Measurements from ENCODE around the gene WNK2. TPM values are rescaled to one million over a fixed set of nuclear protein-coding genes. Genes with fewer than 3 reads are reported as not detected.

The WNK2 gene
- total RNA-seq, 2 experiments from 2014 or later, result 0.25 TPM; not detected in 1

DNA sequence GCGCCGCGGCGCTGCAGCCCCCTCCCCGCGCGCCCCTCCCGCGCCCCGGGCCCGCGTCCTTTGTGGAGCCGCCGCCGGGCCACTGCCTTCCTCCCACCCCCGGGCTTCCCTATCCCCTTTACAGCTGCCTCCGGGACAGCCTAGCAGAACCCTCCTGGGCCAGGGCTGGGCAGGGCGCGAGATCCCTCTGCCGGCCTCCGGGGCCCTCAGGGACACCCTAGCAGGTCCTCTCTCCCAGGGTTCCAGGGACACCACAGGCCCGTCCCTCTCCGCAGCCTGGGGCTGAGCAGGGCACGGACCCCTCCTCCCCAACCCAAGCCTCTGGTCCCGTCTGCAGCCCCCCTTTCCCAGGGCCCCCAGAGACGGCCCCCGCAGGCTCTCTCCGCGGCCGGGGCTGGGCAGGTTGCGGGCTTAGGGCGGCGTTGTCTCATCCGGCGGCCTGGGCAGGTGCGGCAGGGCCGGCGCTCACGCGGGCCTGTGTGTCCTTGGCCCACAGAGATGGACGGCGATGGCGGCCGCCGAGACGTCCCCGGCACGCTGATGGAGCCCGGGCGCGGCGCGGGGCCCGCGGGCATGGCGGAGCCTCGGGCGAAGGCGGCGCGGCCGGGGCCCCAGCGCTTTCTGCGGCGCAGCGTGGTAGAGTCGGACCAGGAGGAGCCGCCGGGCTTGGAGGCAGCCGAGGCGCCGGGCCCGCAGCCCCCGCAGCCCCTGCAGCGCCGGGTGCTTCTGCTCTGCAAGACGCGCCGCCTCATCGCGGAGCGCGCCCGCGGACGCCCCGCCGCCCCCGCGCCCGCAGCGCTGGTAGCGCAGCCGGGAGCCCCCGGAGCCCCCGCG, 710 bp downstream of the WNK2 start:
- ATAC-seq (ENCODE audit: low read depth) (peak; percentile 15), DNase-seq (peak; percentile 43)
- H3K9me3 Mint-ChIP-seq, result no peaks in the 10 kb centered on the region
- H3K4me3 Mint-ChIP-seq, result peak overlapping the region; percentile 65
- no peak overlapping the region for H3K27ac Mint-ChIP-seq
- no peaks in the 10 kb centered on the region for H3K36me3 Mint-ChIP-seq
- peaks cover 55% of the 10 kb centered on the region for H3K27me3 Mint-ChIP-seq
- H3K4me1 Mint-ChIP-seq, result peaks cover 1% of the 10 kb centered on the region
- POLR2A ChIA-PET, result no interaction called here

DNA sequence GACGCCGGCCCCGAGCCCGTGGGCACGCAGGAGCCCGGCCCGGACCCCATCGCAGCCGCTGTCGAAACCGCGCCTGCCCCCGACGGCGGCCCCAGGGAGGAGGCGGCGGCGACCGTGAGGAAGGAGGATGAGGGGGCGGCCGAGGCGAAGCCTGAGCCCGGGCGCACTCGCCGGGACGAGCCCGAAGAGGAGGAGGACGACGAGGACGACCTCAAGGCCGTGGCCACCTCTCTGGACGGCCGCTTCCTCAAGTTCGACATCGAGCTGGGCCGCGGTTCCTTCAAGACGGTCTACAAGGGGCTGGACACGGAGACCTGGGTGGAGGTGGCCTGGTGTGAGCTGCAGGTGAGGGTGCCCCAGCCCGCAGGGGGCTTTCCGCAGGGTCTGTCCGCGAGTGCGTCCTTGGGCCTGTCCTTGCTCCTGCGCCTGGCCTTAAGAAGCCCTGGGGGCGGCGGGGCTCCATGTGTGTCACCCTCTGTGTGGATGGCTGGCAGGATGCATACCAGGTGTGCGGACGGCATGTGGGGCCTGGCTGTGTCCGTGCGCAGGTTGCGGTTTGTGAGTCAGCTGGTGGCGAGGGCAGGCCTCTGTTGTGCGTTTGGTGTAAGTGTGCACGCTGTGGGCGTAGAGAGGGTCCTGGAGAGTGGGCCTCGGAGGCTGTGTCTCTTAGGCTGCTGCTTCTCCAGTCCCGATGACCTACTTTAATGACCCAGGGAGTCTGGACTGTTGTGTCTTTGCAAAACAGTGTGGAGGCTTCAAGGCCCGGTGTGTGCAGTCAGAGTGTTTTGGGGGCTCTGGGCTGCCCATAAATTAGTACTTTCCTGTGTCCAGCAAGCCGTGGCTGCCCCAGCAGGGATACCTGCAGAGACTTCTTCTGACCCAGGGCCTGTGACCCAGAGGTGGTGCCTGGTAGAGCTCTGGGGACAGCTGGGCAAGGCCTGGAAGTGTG, 1.6 kb downstream of the WNK2 start:
- Mint-ChIP-seq H3K4me3 (no peak overlapping the region), H3K27ac (no peak overlapping the region), H3K9me3 (no peaks in the 10 kb centered on the region), H3K27me3 (peaks cover 47% of the 10 kb centered on the region), H3K4me1 (peaks cover 1% of the 10 kb centered on the region), H3K36me3 (no peaks in the 10 kb centered on the region)
- ATAC-seq (ENCODE audit: low read depth) (no peak), DNase-seq (no peak)
- POLR2A ChIA-PET, result interaction anchor here (0.6 kb wide), 1 partner anchor 42 kb away, joined by 3 read pairs; no protein-coding TSS in a partner anchor

DNA sequence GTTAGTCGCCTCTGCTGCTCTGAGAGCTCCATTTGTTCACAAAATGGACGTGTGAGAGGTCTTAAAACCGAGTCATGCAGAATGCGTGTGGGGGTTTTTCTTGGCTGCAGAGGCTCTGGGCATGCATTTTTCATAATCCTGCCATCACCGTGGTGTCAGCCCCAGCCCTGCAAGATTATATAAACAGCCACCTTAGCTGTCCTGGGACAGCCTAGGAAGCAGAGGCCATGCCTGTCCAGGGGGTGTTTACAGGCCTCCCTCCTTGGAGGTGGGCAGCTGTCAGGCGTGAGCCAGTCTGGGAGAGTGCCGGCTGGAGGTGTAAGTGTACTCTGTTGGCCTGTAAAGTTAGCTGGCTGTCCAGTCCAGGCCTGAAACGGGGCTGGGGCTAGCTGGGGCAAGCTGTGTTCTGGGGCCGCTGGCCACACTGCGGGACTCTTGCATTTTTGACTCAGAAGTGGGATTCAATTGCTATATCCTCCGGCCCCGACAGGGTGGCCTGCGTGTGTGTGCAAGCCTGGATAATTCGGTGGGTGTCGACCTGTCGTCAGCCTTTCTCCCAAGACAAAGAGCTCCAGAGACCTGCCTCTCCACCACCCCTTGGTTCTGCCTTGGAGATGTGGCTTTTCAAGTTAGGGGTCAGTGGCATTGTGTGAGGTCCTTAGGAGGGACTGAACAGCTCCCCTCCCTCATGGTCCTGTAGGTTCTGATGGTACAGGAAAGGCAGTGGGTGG, 2.4 kb downstream of the WNK2 start:
- Mint-ChIP-seq H3K36me3 (no peaks in the 10 kb centered on the region), H3K27ac (no peak overlapping the region), H3K9me3 (no peaks in the 10 kb centered on the region), H3K27me3 (peaks cover 42% of the 10 kb centered on the region), H3K4me1 (peaks cover 1% of the 10 kb centered on the region), H3K4me3 (no peak overlapping the region)
- DNase-seq (no peak), ATAC-seq (ENCODE audit: low read depth) (no peak)
- POLR2A ChIA-PET, result interaction anchor here (0.6 kb wide), 1 partner anchor 41 kb away, joined by 3 read pairs; no protein-coding TSS in a partner anchor

DNA sequence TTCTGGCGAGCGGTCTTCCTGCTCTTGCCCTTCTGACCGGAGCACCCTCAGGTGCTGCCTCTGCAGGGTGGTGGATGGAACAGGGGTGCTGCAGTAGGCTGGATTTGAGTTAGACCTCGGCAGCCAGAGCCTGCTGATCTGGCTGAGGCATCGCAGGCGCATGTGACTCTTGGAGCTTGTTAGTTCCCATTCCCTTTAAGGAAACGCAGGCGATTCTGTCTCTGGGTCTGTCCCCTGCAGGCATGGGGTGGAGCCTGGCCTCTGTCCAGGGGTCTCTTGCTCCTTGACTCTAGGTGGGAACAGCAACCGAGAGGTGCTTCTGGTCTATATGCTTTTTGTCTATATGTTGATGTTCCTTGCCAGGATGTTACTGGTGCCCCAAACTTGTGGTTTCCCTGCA, 3.1 kb downstream of the WNK2 start:
- Mint-ChIP-seq H3K27ac (no peak overlapping the region), H3K27me3 (peaks cover 37% of the 10 kb centered on the region), H3K4me1 (peaks cover 1% of the 10 kb centered on the region), H3K9me3 (no peaks in the 10 kb centered on the region), H3K36me3 (no peaks in the 10 kb centered on the region), H3K4me3 (no peak overlapping the region)
- POLR2A ChIA-PET, result no interaction called here
- ATAC-seq (ENCODE audit: low read depth), result no peak
- no peak for DNase-seq

DNA sequence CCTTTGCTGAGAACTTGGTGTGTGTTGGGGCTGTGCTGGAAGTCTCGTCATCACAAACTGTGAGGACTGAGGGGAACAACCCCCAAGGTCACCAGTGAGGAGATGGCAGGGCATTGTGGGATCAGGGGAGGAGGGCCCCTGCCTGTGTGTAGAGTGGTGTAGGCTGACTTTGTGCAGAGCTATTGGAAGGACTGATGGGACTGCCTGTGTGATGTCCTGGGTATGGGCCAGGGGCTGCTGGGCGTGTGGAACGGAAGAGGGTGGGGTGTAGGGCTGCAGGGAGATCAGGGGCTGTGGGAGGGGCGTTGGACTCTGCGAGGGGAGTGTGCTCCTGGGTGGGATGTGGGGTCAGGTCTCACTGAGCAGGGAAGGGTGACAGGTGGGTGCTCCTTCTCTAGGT, 3.6 kb downstream of the WNK2 start:
- Mint-ChIP-seq H3K36me3 (no peaks in the 10 kb centered on the region), H3K4me1 (peaks cover 1% of the 10 kb centered on the region), H3K27ac (no peak overlapping the region), H3K27me3 (peaks cover 40% of the 10 kb centered on the region), H3K4me3 (no peak overlapping the region), H3K9me3 (no peaks in the 10 kb centered on the region)
- DNase-seq, result no peak
- POLR2A ChIA-PET, result no interaction called here
- ATAC-seq (ENCODE audit: low read depth), result no peak

DNA sequence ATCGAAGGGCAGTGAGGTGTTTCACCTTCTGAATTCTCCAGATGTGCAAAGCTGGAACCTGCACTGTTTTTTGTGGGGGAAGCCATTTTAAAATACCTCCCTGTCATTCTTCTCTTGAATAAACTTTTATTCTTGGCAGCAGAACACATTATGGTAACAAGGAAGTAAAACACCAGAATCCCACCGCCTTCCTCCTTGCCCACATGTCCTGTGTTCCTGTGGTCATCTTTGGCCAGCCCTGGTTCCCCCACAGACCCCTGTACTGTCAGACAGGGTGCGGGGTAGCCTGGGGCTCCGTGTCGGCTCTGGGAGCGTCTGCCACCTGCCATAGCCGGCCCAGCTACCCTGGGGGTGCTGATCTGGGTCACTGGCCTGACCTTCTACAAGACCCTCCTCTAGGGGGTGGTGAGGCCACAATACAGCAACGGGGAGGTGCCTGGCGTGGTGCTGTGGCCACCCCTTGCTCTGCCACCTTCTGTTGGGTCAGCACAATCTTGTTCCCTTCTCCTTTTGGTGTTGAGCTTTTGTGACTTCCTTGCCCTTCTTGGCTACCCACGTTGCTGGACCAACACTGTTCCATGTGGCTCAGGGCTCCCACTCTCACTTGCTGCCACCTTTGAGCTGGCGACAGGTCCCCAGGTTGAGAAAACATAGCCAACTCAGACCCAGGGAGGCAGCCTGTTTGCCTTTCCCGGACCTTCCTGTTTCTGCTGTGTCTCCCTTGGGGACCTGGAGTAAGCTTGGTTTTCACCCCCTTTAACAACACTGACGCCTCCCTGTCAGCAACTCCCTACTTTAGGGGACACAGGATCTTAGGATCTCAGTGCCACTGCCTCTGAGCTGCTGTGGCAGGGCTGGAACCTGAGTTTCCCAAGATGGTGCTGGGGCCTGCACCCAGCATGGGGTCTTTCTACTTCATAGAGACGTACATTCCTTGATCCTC, 4.8 kb downstream of the WNK2 start:
- no peak overlapping the region for H3K4me3 Mint-ChIP-seq
- POLR2A ChIA-PET, result no interaction called here
- H3K4me1 Mint-ChIP-seq, result no peaks in the 10 kb centered on the region

DNA sequence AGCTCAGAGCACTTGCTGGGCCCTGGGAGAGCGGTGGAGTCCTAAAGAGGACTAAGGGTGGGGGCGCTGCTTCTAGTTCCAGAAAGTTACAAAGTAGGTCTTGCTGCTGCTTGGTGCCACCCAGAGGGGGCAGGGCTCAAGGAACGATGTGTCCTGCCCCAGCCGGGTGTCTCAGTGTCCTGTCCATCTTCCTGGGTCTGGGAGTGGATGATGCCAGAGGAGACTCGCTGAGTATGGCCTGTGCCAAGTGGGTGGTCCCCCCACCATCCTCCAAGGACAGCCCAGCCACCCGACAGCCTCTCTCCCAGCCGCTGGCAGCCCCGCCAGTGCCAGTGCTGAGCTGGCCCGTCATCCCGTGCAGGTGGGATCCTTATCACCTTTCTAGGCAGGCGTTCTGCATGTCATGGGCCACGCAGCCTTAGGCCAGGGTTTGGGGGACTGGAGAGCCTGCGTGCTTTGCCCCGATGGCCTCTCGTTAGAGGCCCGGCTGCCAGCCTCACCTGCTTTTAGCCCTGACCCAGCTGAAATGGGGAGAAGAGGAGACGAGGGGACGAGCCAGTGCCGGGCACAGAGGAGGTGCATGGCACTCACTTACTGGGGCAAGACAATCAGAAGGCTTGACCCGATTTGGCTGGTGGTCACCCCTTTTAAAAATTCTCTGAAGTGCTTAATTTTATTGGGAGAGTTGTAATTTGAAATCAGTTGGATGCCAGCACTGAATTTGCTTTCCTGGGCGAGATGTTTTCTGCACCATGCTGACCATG, 5.6 kb downstream of the WNK2 start:
- ATAC-seq (ENCODE audit: low read depth), result no peak
- POLR2A ChIA-PET, result no interaction called here
- no peaks in the 10 kb centered on the region for H3K4me1 Mint-ChIP-seq
- H3K9me3 Mint-ChIP-seq, result no peaks in the 10 kb centered on the region
- no peaks in the 10 kb centered on the region for H3K36me3 Mint-ChIP-seq
- H3K27ac Mint-ChIP-seq, result no peak overlapping the region
- peaks cover 35% of the 10 kb centered on the region for H3K27me3 Mint-ChIP-seq
- no peak for DNase-seq
- H3K4me3 Mint-ChIP-seq, result no peak overlapping the region

More for the DNA sequence above, 4.8 kb downstream of the WNK2 start:
- peaks cover 33% of the 10 kb centered on the region for H3K27me3 Mint-ChIP-seq
- no peaks in the 10 kb centered on the region for H3K36me3 Mint-ChIP-seq
- H3K9me3 Mint-ChIP-seq, result no peaks in the 10 kb centered on the region
- no peak overlapping the region for H3K27ac Mint-ChIP-seq
- no peak for ATAC-seq (ENCODE audit: low read depth)
- DNase-seq, result no peak

DNA sequence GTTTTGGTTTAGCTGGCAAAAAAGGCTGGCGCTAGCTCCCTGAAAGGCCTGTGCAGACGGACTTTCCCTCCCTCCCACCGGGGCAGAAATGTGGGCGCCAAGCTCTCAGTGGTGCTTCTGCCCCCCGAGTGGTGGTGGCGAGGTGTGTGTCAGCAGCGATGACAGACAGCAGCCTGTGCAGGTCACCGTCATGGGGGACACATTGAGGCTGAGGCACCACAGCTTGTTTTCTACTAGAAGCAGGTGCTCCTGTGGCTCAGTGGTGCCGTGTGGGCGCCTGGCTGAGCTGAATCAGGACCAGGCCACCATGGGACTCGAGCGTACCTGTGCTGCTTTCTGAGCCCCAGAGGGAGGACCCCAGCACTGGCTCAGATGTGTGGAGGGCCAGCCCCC, 6.2 kb downstream of the WNK2 start:
- H3K27me3 Mint-ChIP-seq, result peaks cover 35% of the 10 kb centered on the region
- no peak overlapping the region for H3K4me3 Mint-ChIP-seq
- POLR2A ChIA-PET, result no interaction called here
- DNase-seq (no peak), ATAC-seq (ENCODE audit: low read depth) (no peak)
- H3K27ac Mint-ChIP-seq, result no peak overlapping the region
- H3K36me3 Mint-ChIP-seq, result no peaks in the 10 kb centered on the region
- H3K9me3 Mint-ChIP-seq, result no peaks in the 10 kb centered on the region
- H3K4me1 Mint-ChIP-seq, result no peaks in the 10 kb centered on the region

DNA sequence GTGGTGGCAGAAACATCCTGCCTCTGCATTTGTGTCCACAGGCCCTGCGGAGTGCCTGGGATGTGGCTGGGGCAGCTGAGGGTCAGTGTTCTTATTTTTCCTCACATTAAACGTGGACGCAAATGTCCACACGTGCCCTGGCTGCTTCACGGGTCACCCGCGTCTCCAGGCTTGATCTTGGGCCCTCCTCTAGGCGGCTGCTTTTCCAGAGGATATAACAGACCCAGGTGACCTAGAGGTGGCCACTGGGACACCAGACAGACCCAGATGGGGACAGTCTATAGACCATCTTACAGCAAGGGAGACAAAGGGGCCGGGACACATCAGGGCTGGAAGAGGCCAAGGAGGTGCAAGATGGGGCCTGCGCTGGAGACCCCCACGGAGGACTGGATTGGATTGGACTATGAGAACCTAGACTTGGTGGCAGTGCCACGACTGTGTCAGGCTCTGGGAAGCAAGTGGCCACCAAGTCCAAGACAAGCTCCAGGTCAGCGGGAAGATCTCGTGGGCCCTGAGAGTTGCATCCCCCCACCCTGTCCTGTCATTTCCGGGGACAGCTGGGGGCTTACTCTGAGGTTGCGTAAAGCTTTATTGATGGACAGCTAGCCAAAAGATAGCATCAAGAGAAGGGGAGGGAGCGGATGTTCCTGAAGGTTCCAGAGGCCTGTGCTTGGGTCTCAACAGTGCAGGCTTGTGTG, 6.9 kb downstream of the WNK2 start:
- POLR2A ChIA-PET, result no interaction called here
- Mint-ChIP-seq H3K4me3 (no peak overlapping the region), H3K27me3 (peaks cover 30% of the 10 kb centered on the region), H3K27ac (no peak overlapping the region), H3K9me3 (no peaks in the 10 kb centered on the region), H3K4me1 (no peaks in the 10 kb centered on the region), H3K36me3 (no peaks in the 10 kb centered on the region)
- DNase-seq (no peak), ATAC-seq (ENCODE audit: low read depth) (no peak)

DNA sequence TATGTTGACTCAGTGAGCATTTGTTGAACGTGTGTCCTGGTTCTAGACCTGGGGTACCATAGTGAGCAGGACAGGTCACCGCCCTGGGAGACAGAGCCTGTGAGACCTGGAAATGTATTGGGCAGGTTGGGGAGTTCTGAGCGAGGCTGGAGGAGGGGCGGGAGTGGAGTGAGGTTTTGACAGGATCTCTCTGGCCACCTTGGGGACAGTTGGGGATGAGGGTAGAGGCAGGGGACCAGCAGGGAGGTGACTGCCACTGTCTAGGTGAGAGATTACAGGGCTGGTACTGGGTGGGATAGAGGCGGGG, 7.4 kb downstream of the WNK2 start:
- peaks cover 25% of the 10 kb centered on the region for H3K27me3 Mint-ChIP-seq
- DNase-seq, result no peak
- H3K4me1 Mint-ChIP-seq, result no peaks in the 10 kb centered on the region
- no peaks in the 10 kb centered on the region for H3K9me3 Mint-ChIP-seq
- no peak for ATAC-seq (ENCODE audit: low read depth)
- POLR2A ChIA-PET, result no interaction called here
- no peak overlapping the region for H3K4me3 Mint-ChIP-seq
- no peaks in the 10 kb centered on the region for H3K36me3 Mint-ChIP-seq
- no peak overlapping the region for H3K27ac Mint-ChIP-seq

DNA sequence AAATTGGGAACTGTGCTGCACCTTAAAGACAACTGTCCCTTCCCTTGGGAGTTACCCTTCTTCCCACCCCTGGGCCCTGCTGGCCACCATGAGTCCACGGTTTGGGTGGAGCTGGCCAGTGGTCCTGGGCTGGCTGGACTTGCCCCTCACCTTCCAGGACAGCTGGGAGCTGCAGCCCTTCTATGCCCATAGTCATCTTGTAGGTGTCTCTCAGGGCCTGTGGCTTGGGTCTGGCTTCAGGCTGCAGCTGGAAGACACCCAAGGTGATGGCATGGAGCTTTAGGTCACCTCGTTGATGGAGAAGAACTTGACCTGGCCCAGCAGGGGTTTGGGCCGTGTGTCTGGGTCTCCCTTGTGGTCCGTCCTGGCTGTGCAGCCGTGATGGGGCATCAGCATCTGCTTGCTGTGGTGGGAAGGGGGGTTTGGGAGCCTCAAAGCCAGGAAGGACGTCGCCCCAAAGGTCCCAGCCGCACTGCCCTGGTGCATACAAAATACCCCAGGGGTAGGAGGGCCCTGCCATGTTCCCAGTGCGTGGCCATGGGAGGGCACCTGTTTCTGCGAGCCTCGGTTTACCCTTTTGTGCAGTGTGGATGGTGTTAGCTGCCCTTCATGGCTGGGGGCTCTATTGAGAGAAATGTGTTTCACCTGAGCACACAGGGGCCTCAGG, 8.9 kb downstream of the WNK2 start:
- H3K27ac Mint-ChIP-seq, result no peak overlapping the region
- H3K27me3 Mint-ChIP-seq, result peaks cover 12% of the 10 kb centered on the region
- no peaks in the 10 kb centered on the region for H3K4me1 Mint-ChIP-seq
- H3K4me3 Mint-ChIP-seq, result no peak overlapping the region
- H3K36me3 Mint-ChIP-seq, result no peaks in the 10 kb centered on the region
- DNase-seq, result no peak
- no peak for ATAC-seq (ENCODE audit: low read depth)
- H3K9me3 Mint-ChIP-seq, result no peaks in the 10 kb centered on the region
- POLR2A ChIA-PET, result no interaction called here

Measured in activated naive CD8-positive, alpha-beta T cell treated with anti-CD3 and anti-CD28 coated beads, Interleukin-2, amount 10 ng/mL, durations not matched to agents 7 days and 5 days (primary cell).